Measurements from ENCODE around the gene BTC.
"Not testable (repeated sequence)": the region's sequence is repeated elsewhere in the genome, so short reads cannot be mapped to it uniquely, and the experiment has no call there.

The BTC gene

GRCh38 chr4:74757136-74757535 lies 37.2 kb downstream of the BTC start:
- no peak for DNase-seq (ENCODE audit: low spot score)

GRCh38 chr4:74755486-74755885 lies 38.8 kb downstream of the BTC start:
- no peak for DNase-seq (ENCODE audit: low spot score)

GRCh38 chr4:74754218-74754617 lies 40.1 kb downstream of the BTC start:
- DNase-seq (ENCODE audit: low spot score): no peak

- no peak for DNase-seq (ENCODE audit: low spot score)
Observed at GRCh38 chr4:74752798-74753197, 41.5 kb downstream of the BTC start.

- no peak for DNase-seq (ENCODE audit: low spot score)
Observed at GRCh38 chr4:74751856-74752255, 42.5 kb downstream of the BTC start.

- no peak for DNase-seq (ENCODE audit: low spot score)
Observed at GRCh38 chr4:74751247-74751646, 43.1 kb downstream of the BTC start.

- DNase-seq (ENCODE audit: low spot score): no peak
Observed at GRCh38 chr4:74742185-74742584, 52.1 kb downstream of the BTC start.

- DNase-seq (ENCODE audit: low spot score): no peak
Observed at GRCh38 chr4:74738464-74739143, 55.7 kb downstream of the BTC start.

- DNase-seq (ENCODE audit: low spot score): no peak
Observed at GRCh38 chr4:74734995-74735394, 59.3 kb downstream of the BTC start.

GRCh38 chr4:74733756-74734155 lies 60.6 kb downstream of the BTC start:
- DNase-seq (ENCODE audit: low spot score): no peak

- DNase-seq (ENCODE audit: low spot score): no peak
Observed at GRCh38 chr4:74724979-74725378, 69.3 kb downstream of the BTC start.

- no peak for DNase-seq (ENCODE audit: low spot score)
Observed at GRCh38 chr4:74716436-74716765, 77.9 kb downstream of the BTC start.

GRCh38 chr4:74715706-74716435 lies 78.5 kb downstream of the BTC start:
- no peak for DNase-seq (ENCODE audit: low spot score)

GRCh38 chr4:74714611-74715130 lies 79.7 kb downstream of the BTC start:
- no peak for DNase-seq (ENCODE audit: low spot score)

- DNase-seq (ENCODE audit: low spot score): not testable (repeated sequence)
Observed at GRCh38 chr4:74708135-74708534, 86.2 kb downstream of the BTC start.
